ENCODE data around the gene PTH1R. TPM values are rescaled to one million over a fixed set of nuclear protein-coding genes. Genes with fewer than 3 reads are reported as not detected.

Gene PTH1R
- total RNA-seq, 1 donor from 2014 or later = 36.4 TPM

- Mint-ChIP-seq H3K27ac (no peak overlapping the region), H3K9me3 (no peaks in the 10 kb centered on the region), H3K36me3 (peaks cover 20% of the 10 kb centered on the region), H3K4me1 (peaks cover 34% of the 10 kb centered on the region), H3K27me3 (ENCODE audit: low read depth) (no peaks in the 10 kb centered on the region), H3K4me3 (no peak overlapping the region)
- no peak for TF ChIP-seq CTCF (IDR thresholded peaks at IDR 0.05; ENCODE audit: unreplicated experiment)
- no peak for DNase-seq (ENCODE audit: low spot score in 2 of 2, unreplicated experiment in 2 of 2)
These were observed 60.6 kb downstream of the PTH1R start for GRCh38 chr3:46938118-46938517.

- Mint-ChIP-seq H3K4me1 (peaks cover 42% of the 10 kb centered on the region), H3K36me3 (peaks cover 20% of the 10 kb centered on the region), H3K4me3 (no peak overlapping the region), H3K27ac (no peak overlapping the region), H3K27me3 (ENCODE audit: low read depth) (no peaks in the 10 kb centered on the region), H3K9me3 (no peaks in the 10 kb centered on the region)
- DNase-seq (ENCODE audit: low spot score in 2 of 2, unreplicated experiment in 2 of 2) = no peak
- TF ChIP-seq CTCF (IDR thresholded peaks at IDR 0.05; ENCODE audit: unreplicated experiment) = no peak
These were observed 62.3 kb downstream of the PTH1R start for GRCh38 chr3:46939578-46940445.

- H3K27me3 Mint-ChIP-seq (ENCODE audit: low read depth) = no peaks in the 10 kb centered on the region
- no peak overlapping the region for H3K4me3 Mint-ChIP-seq
- peaks cover 31% of the 10 kb centered on the region for H3K36me3 Mint-ChIP-seq
- no peak for TF ChIP-seq CTCF (IDR thresholded peaks at IDR 0.05; ENCODE audit: unreplicated experiment)
- H3K27ac Mint-ChIP-seq = no peak overlapping the region
- peaks cover 36% of the 10 kb centered on the region for H3K4me1 Mint-ChIP-seq
- H3K9me3 Mint-ChIP-seq = no peaks in the 10 kb centered on the region
- DNase-seq (ENCODE audit: low spot score in 2 of 2, unreplicated experiment in 2 of 2) = no peak
These were observed 64.6 kb downstream of the PTH1R start for GRCh38 chr3:46942076-46942475.

GRCh38 chr3:46942481-46943236 is 65.1 kb downstream of the PTH1R start:
- Mint-ChIP-seq H3K9me3 (no peaks in the 10 kb centered on the region), H3K4me3 (no peak overlapping the region), H3K27me3 (ENCODE audit: low read depth) (no peaks in the 10 kb centered on the region), H3K27ac (peak overlapping the region; percentile 26), H3K4me1 (peaks cover 41% of the 10 kb centered on the region), H3K36me3 (peaks cover 30% of the 10 kb centered on the region)
- TF ChIP-seq CTCF (IDR thresholded peaks at IDR 0.05; ENCODE audit: unreplicated experiment) = no peak
- DNase-seq (ENCODE audit: low spot score in 2 of 2, unreplicated experiment in 2 of 2) = no peak

GRCh38 chr3:46943237-46944187 is 66.0 kb downstream of the PTH1R start:
- H3K27me3 Mint-ChIP-seq (ENCODE audit: low read depth) = no peaks in the 10 kb centered on the region
- H3K4me1 Mint-ChIP-seq = peaks cover 49% of the 10 kb centered on the region
- peak overlapping the region; percentile 5 for H3K27ac Mint-ChIP-seq
- H3K4me3 Mint-ChIP-seq = no peak overlapping the region
- TF ChIP-seq CTCF (IDR thresholded peaks at IDR 0.05; ENCODE audit: unreplicated experiment) = no peak
- H3K9me3 Mint-ChIP-seq = no peaks in the 10 kb centered on the region
- no peak for DNase-seq (ENCODE audit: low spot score in 2 of 2, unreplicated experiment in 2 of 2)
- peaks cover 25% of the 10 kb centered on the region for H3K36me3 Mint-ChIP-seq

Measured in mesothelial cell of epicardium (in vitro differentiated cells).